Effector CD8-positive, alpha-beta T cell (primary cell): ENCODE data around the gene PMP22.
"Not testable (repeated sequence)": the region's sequence is repeated elsewhere in the genome, so short reads cannot be mapped to it uniquely, and the experiment has no call there.

ENCODE experiments used
- DNase-seq: peaks from one replicate; lab custom pipeline; 2025; lab: John Stamatoyannopoulos, UW

The PMP22 gene

DNA sequence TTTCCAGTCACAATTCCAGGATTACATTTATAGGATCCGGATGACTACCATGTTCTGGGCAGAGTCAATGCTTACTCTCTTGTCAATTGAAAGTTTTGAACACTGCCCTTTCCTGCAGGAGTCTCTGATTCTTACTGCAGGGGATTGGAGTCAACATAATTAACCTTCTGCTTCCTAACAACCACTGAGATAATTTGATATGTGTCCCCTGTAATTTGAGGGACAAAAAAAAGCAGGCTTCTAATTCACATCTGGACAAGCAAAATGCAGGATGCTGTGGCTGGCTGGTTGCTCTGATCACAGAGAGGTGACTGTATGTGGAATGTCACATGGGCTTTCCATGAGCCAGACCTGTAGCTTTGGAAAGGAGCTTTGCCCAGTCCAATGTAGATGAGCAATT, 54.9 kb downstream of the PMP22 start:
- no peak for DNase-seq

GRCh38 chr17:15203062-15203461, 62.1 kb downstream of the PMP22 start:
- DNase-seq, result not testable (repeated sequence)

- DNase-seq, result not testable (repeated sequence)
These were observed 64.6 kb downstream of the PMP22 start for GRCh38 chr17:15200574-15200973.

DNA sequence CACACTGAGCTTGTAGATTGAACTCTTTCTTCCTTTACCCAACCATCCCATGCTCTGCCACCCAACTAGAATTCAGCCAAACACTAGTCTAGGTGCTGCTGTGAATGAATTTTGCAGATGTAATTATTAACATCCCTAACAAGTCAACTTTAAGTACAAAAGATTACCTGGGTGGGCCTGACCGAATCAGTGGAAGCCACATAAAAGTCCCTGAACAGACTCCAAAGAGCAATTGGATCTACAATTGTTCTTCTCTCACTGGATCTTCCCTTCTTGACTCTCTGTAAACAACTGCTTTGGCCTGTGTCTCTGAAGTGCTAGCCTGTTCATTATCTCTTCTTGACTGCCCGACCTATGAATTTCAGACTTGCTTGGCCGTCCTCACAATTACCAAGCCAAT, 67.9 kb downstream of the PMP22 start:
- DNase-seq, result no peak

DNA sequence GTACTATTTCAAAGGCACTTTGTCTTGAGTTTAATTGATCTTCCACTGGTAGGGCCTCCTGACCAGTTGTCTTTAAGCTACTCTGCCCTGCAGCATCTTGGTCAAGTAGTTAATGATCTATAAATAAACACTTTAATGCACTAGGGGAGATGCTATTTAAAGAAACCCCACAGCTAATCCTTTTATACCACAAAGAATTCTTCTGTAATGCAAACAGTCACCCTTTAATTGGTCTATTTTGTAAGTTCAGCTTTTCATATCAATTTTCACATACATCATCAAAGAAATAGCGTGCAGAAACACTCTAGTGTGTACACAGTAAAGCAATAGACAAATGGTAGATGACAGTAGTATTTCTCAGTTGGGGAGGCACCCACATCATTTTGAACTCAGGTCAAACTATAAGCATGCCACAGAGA, 70.3 kb downstream of the PMP22 start:
- DNase-seq, result no peak

DNA sequence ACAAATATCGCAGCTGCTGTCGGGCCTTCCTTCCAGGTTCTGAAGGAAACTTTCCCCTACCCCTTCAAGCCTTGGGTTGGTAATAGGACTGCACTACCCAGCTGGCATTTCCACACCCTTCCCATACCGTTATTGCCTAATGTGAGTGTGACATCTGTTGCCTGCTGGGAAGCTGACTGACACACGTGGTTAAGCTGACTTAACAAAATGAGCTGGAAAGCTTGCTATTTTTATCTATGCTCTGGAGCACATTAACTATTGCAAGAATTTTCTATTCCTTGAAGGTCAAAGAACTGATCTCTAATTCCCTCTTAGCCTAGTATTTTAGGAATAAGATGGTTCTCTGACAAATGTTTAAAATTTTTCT, 79.5 kb downstream of the PMP22 start:
- no peak for DNase-seq

GRCh38 chr17:15184872-15185624, 80.1 kb downstream of the PMP22 start:
- DNase-seq, result no peak

GRCh38 chr17:15181816-15182215, 83.3 kb downstream of the PMP22 start:
- DNase-seq, result no peak

DNA sequence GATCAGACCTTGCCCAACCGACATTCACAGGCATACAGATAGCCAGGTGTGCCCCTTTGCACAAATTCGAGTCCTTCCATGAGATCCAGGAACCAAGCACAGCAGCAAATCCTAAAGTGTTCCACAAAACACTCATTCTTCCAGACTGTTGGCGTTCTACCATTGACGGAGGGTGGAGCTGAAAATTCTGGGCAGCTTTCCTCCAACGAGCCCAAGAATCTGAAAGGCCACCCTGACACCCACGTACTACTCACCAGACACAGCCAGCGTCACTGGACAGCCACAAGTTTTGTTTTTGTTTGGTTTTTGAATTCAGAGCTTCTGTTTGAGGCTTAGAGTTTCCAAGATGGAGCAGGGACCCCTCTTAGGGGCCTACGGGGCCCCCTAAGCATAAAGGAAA, 83.8 kb downstream of the PMP22 start:
- no peak for DNase-seq

DNA sequence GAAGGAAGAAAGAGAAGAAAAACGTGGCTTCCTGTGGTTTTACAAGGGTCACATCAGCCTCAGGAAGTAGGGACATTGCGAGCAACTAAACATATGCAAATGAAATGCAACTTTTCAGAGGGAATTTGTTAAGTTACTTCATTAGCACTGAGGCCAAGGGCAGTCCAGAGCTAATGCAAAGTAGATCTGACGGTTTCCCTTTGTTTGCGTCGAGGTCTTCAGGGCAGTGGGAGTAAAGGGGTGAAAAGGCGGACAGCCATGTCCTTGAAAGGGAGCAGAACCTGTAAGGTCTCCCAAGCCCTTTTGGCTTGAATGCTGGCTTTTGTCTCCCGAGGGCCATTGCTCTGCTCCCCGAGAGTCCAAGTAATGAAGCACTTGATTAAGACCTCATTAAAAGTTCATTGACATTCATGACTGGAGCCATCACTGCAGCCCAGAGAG, 85.0 kb downstream of the PMP22 start:
- DNase-seq, result no peak
